ENCODE results near the gene NOD1.

Gene NOD1

DNA sequence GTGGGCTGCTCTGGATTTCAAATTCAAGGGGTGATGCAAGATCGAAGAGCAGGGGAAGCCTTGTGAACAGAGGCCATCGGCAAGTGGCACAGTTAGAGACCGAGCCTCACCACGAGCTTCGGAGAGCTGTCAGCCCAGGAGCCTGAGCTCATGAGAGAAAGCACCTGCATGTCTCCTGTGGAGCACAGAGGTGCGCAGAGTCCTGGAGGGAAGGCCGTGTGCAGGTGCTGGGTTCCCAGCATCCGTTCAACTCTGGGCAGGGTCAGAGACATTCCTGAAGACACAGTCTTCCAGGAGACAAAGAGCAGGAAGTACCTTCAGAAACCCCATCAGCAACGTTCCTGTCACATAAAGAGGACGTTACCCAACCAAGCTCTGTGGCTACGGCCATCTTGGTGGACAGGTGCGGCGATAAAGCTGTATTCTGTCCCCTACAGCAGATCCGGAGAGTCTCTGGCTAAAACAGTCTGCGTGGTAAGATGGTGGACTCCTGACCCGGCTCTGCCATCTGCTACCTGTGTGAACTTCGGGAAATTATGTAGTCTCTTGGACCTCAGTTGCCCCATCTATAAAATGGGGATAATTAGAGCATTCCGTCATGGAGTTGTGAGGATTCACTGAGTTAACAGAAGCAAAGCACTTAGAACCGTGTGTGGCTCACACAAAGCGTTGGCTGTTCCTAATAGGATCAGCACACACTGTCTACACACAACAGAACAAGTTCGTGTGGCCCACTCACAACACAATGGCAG, 40.6 kb downstream of the NOD1 start:
- no peak for DNase-seq (ENCODE audit: insufficient read length, low spot score)
- no peak for FAIRE-seq

DNA sequence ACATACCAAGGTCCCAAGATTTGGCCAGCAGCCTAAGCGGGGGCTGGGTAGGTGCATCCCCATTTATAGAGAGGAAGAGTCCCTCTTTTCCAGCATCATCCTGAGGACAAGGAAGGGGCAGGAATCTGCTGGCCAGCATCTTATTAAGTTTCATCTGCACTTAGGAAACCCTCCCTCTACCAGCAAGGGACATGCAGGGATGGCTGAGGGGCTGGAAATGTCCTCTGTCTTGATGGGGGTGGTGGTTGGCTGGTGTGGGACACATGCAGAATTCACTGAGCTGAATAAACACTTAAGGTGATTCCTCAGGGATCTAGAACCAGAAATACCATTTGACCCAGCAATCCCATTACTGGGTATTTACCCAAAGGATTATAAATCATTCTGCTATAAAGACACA, 42.1 kb downstream of the NOD1 start:
- no peak for DNase-seq (ENCODE audit: insufficient read length, low spot score)
- no peak for TF ChIP-seq TAF1 (IDR thresholded peaks at IDR 0.05; ENCODE audit: low read depth, low read length)
- TF ChIP-seq SPI1 (IDR thresholded peaks at IDR 0.05; ENCODE audit: low read depth, low read length) = no peak
- no peak for TF ChIP-seq POLR2A (IDR thresholded peaks at IDR 0.05; ENCODE audit: low read depth, low read length)
- no peak for TF ChIP-seq POLR2AphosphoS5 (IDR thresholded peaks at IDR 0.05; ENCODE audit: low read depth, low read length)
- TF ChIP-seq PAX5 (IDR thresholded peaks at IDR 0.05; ENCODE audit: insufficient read depth, low read length, severe bottlenecking) = no peak
- TF ChIP-seq POU2F2 (IDR thresholded peaks at IDR 0.05; ENCODE audit: low read depth, low read length) = no peak
- FAIRE-seq = no peak

More for the DNA sequence above, 40.6 kb downstream of the NOD1 start:
- no peak for TF ChIP-seq PAX5 (IDR thresholded peaks at IDR 0.05; ENCODE audit: insufficient read depth, low read length, severe bottlenecking)
- TF ChIP-seq POU2F2 (IDR thresholded peaks at IDR 0.05; ENCODE audit: low read depth, low read length) = no peak
- TF ChIP-seq SPI1 (IDR thresholded peaks at IDR 0.05; ENCODE audit: low read depth, low read length) = no peak
- TF ChIP-seq TAF1 (IDR thresholded peaks at IDR 0.05; ENCODE audit: low read depth, low read length) = no peak
- TF ChIP-seq POLR2AphosphoS5 (IDR thresholded peaks at IDR 0.05; ENCODE audit: low read depth, low read length) = no peak
- no peak for TF ChIP-seq POLR2A (IDR thresholded peaks at IDR 0.05; ENCODE audit: low read depth, low read length)

DNA sequence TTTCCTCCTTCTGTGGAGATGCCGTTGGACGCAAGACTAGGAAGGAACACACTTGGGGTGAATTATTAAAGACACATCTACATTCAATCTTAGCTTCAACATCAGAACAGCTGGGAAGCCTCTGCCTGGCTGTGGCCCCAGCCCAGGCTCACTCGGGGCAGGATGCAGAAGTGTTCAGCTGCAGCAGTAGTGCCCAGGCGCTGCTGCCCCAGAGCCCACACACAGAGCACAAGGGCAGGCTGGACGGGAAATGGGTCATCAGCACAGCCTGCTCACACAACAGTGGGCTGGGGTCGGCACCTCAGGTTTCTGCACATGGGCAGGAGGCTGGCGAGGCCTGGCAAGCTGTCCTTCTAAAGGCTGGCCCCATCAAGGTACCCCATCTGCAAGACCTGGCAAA, 42.5 kb downstream of the NOD1 start:
- DNase-seq (ENCODE audit: insufficient read length, low spot score) = no peak
- FAIRE-seq = no peak
- no peak for TF ChIP-seq SPI1 (IDR thresholded peaks at IDR 0.05; ENCODE audit: low read depth, low read length)

DNA sequence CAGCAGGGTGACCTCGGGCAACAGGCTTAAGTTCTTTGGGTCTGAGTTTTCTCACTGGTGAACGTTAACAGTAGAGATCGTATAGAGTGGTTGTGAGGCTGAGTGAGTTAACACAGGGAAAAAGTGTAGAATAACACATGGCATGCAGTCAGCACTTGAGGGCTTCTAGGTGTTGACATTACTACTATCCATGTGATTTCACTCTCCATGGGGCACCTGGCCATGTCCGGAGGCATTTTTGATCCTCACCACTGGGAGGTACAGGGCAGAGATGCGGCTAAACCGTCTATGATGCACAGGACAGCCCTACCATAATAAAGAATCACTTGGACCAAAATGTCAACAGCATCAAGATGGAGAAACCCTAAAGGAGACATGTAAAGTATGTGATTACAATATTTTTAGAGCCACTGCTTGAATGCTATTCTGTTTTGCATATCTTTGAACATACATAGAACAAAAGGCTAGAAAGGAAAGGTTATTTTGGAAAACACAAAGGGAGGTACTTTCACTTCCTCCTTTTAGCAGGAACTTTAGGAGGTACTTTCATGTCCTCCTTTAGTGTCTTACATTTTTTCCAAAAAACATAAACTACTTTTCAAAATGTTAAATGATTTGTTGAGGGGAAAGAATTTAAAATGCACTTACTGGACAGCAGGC, 44.3 kb downstream of the NOD1 start:
- peak; percentile 70 for FAIRE-seq
- DNase-seq (ENCODE audit: insufficient read length, low spot score) = no peak
- TF ChIP-seq PAX5 (IDR thresholded peaks at IDR 0.05; ENCODE audit: insufficient read depth, low read length, severe bottlenecking) (no peak), SPI1 (IDR thresholded peaks at IDR 0.05; ENCODE audit: low read depth, low read length) (peak; percentile 91)

DNA sequence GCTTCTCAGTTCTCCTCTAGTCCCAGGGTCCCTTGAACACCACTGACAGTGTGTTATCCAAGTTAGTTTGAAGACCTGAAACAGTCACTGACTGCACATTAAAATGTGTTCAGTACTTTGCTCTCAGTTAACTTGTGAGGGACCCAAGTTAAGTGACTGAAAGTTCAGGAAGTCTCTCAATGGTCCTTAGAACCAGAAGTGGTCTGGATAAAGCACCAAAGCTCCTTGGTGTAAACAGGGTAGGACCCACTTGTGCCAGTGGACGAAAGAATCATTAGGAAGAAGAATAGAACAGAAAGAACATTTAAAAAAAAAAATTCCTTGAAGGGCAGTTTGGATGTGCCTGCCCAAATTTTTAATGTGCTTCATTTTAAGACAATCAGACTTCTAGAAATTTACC, 45.1 kb downstream of the NOD1 start:
- FAIRE-seq (no peak), DNase-seq (ENCODE audit: insufficient read length, low spot score) (no peak)
- TF ChIP-seq POU2F2 (IDR thresholded peaks at IDR 0.05; ENCODE audit: low read depth, low read length) (no peak), PAX5 (IDR thresholded peaks at IDR 0.05; ENCODE audit: insufficient read depth, low read length, severe bottlenecking) (no peak), POLR2AphosphoS5 (IDR thresholded peaks at IDR 0.05; ENCODE audit: low read depth, low read length) (no peak), SPI1 (IDR thresholded peaks at IDR 0.05; ENCODE audit: low read depth, low read length) (no peak), POLR2A (IDR thresholded peaks at IDR 0.05; ENCODE audit: low read depth, low read length) (no peak), TAF1 (IDR thresholded peaks at IDR 0.05; ENCODE audit: low read depth, low read length) (no peak)

DNA sequence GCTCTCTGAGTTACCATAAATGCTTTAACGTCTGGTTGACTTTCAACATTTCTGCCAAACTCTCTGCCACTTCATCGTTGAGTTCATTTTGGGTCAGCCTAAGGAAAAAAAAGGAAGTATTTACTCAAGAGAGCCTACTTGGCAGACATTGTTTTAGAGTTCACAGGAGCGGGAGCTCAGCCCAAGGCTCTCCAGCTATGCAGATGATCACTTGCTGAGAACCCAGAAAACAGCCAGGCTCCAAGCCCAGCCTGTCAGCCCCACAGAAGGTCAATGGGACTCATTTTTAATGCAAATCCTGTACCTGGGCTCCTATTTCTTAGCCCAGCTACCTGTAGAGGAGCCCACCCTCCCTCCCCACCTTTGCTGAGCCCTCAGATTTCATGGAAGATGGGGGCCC, 45.5 kb downstream of the NOD1 start:
- TF ChIP-seq PAX5 (IDR thresholded peaks at IDR 0.05; ENCODE audit: insufficient read depth, low read length, severe bottlenecking) (no peak), POLR2A (IDR thresholded peaks at IDR 0.05; ENCODE audit: low read depth, low read length) (no peak), POLR2AphosphoS5 (IDR thresholded peaks at IDR 0.05; ENCODE audit: low read depth, low read length) (no peak), SPI1 (IDR thresholded peaks at IDR 0.05; ENCODE audit: low read depth, low read length) (no peak), POU2F2 (IDR thresholded peaks at IDR 0.05; ENCODE audit: low read depth, low read length) (no peak), TAF1 (IDR thresholded peaks at IDR 0.05; ENCODE audit: low read depth, low read length) (no peak)
- no peak for DNase-seq (ENCODE audit: insufficient read length, low spot score)
- FAIRE-seq = peak; percentile 60

DNA sequence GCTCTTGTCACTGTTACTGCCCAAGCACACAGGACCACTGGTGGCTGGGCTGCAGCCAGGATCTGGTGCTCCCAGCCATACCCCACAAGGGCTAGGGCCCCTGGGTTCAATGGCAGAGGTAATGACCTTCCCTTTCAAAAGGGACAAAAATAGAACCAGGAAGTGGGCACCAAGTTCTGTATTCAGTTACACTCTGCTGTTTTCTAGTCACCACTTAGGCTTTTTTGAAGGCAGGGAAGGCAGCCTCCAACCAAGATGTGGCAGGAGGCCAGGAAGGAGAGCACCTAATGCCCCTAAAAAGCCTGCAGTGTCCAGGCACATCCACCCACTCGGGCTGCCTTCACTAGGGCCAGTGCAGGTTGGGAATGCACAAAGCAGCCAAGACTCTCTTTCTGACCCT, 47.8 kb downstream of the NOD1 start:
- FAIRE-seq (peak; percentile 47), DNase-seq (ENCODE audit: insufficient read length, low spot score) (no peak)
- TF ChIP-seq TAF1 (IDR thresholded peaks at IDR 0.05; ENCODE audit: low read depth, low read length) (no peak), PAX5 (IDR thresholded peaks at IDR 0.05; ENCODE audit: insufficient read depth, low read length, severe bottlenecking) (no peak), POU2F2 (IDR thresholded peaks at IDR 0.05; ENCODE audit: low read depth, low read length) (no peak), POLR2AphosphoS5 (IDR thresholded peaks at IDR 0.05; ENCODE audit: low read depth, low read length) (no peak), SPI1 (IDR thresholded peaks at IDR 0.05; ENCODE audit: low read depth, low read length) (peak; percentile 42; the same call in 1 of the 2 replicates), POLR2A (IDR thresholded peaks at IDR 0.05; ENCODE audit: low read depth, low read length) (no peak)

DNA sequence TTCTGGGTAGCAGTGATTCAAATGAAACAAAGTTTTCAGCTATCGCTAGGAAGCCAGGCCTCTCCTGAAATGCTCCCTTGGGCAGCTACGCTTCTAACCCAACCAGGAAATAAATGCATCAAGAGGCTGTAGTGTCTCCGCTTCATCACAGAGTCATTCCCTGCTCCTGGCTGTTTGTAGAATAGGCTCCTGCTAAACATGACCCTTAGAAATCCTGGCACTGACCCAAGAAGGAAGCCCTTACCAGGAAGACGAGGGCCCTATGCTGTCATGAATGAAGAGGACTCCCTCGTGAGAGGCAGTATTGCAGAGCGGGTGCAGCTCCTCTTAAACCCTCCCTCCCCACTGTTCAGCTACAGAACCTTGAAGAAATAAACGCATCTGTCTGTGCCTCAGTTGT, 48.3 kb downstream of the NOD1 start:
- TF ChIP-seq POU2F2 (IDR thresholded peaks at IDR 0.05; ENCODE audit: low read depth, low read length) (no peak), POLR2AphosphoS5 (IDR thresholded peaks at IDR 0.05; ENCODE audit: low read depth, low read length) (no peak), POLR2A (IDR thresholded peaks at IDR 0.05; ENCODE audit: low read depth, low read length) (no peak), SPI1 (IDR thresholded peaks at IDR 0.05; ENCODE audit: low read depth, low read length) (no peak), PAX5 (IDR thresholded peaks at IDR 0.05; ENCODE audit: insufficient read depth, low read length, severe bottlenecking) (no peak), TAF1 (IDR thresholded peaks at IDR 0.05; ENCODE audit: low read depth, low read length) (no peak)
- DNase-seq (ENCODE audit: insufficient read length, low spot score) = no peak
- FAIRE-seq = no peak

DNA sequence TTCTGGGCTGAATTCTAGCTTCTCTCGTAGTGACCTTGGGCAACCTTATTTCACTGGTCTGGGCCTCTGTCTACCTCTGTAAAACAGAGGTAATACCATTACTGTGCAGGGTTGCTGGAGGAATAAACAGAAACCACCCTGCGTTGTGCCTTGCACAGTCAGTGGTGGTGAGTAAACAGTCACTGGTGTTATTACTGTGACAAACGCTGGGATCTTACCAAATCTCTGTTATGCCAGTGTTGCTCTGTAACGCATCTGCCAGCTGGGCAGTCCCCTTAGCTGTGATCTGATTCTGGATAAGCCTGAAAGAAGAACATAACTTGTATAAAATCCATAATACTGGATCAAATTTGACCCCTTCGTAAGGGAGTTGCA, 49.4 kb downstream of the NOD1 start:
- TF ChIP-seq SPI1 (IDR thresholded peaks at IDR 0.05; ENCODE audit: low read depth, low read length) (no peak), POLR2AphosphoS5 (IDR thresholded peaks at IDR 0.05; ENCODE audit: low read depth, low read length) (no peak), POLR2A (IDR thresholded peaks at IDR 0.05; ENCODE audit: low read depth, low read length) (no peak), POU2F2 (IDR thresholded peaks at IDR 0.05; ENCODE audit: low read depth, low read length) (no peak), TAF1 (IDR thresholded peaks at IDR 0.05; ENCODE audit: low read depth, low read length) (no peak)
- FAIRE-seq = no peak
- no peak for DNase-seq (ENCODE audit: insufficient read length, low spot score)
